Measurements from ENCODE around the gene CHST12.

- TF ChIP-seq CTCF (conservative IDR thresholded peaks at IDR 0.05; ENCODE audit: low read depth, low read length): no peak
- TF ChIP-seq EZH2 (IDR thresholded peaks at IDR 0.05; ENCODE audit: low read length, unreplicated experiment): no peak
Measured at GRCh38 chr7:2394566-2395082, 8.8 kb upstream of the CHST12 start.
